Measurements from ENCODE around the gene FGD6.

- no peak for TF ChIP-seq POLR2AphosphoS5 (IDR thresholded peaks at IDR 0.05; ENCODE audit: low read depth, low read length)
- no peak for TF ChIP-seq POLR2A (IDR thresholded peaks at IDR 0.05; ENCODE audit: low read depth, low read length)
- TF ChIP-seq TAF1 (IDR thresholded peaks at IDR 0.05; ENCODE audit: borderline replicate concordance, low read depth, low read length), result no peak
Observed at GRCh38 chr12:95193139-95193538, 24.1 kb downstream of the FGD6 start.
